GM12801 (cell line): ENCODE measurements around the gene ACP3.

Experiments
- CTCF ChIP-seq: IDR thresholded peaks from one replicate; pipeline ENCODE4 v1.5.1; 2011; ENCODE audit warnings: control low read depth; ENCODE audit not compliant: insufficient read length; ENCODE audit errors: extremely low read depth

The ACP3 gene

DNA sequence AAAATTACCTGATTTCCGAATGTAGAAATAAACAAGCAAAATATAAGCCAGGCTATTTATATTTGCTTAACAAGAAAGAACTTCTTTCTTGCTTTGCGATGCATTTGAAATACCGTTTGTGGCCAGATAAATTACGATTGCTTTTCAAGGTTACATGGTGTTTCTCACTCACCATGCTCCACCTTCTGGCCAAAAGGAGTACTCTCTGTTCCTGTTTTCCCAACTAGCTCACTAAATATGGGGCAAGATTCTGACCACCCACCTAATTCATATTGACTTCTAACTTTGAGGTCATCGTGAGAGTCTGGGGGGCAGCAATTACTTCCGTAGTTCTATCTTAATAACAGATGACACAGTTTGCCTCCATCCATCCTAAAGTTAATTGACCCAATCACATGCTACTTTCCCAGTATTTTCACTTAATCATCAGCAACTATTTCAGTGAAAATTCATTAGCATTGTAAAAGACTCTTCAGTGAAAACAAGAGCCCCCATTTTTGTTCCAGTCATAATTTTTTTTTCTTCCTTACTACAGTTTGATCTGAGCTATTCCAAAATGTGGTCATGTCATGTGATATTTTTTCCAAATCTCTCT is 25.9 kb downstream of the ACP3 start:
- peak; percentile 25 for TF ChIP-seq CTCF

DNA sequence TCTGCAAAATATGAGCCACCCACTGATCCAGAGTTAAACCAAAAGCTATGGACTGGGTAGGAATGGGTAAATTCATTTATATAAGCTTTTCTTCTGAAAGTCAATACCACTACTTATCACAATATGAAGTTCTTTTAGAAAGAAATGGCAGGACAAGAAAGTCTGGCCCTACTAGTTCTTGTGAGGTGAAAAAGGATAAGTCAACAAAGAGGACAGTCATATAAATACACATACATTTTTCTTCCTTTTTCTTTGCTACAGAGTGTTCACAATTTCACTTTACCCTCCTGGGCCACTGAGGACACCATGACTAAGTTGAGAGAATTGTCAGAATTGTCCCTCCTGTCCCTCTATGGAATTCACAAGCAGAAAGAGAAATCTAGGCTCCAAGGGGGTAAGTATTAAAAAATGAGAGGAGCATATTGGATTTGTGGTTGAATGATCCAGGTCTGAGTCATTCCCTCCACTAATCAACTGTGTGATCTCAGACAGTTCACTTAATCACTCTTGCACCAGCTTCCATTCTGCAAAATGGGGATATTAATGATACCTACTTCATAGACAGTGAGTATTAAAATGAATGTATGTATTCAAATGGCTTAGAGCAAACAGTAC is 27.6 kb downstream of the ACP3 start:
- no peak for TF ChIP-seq CTCF

DNA sequence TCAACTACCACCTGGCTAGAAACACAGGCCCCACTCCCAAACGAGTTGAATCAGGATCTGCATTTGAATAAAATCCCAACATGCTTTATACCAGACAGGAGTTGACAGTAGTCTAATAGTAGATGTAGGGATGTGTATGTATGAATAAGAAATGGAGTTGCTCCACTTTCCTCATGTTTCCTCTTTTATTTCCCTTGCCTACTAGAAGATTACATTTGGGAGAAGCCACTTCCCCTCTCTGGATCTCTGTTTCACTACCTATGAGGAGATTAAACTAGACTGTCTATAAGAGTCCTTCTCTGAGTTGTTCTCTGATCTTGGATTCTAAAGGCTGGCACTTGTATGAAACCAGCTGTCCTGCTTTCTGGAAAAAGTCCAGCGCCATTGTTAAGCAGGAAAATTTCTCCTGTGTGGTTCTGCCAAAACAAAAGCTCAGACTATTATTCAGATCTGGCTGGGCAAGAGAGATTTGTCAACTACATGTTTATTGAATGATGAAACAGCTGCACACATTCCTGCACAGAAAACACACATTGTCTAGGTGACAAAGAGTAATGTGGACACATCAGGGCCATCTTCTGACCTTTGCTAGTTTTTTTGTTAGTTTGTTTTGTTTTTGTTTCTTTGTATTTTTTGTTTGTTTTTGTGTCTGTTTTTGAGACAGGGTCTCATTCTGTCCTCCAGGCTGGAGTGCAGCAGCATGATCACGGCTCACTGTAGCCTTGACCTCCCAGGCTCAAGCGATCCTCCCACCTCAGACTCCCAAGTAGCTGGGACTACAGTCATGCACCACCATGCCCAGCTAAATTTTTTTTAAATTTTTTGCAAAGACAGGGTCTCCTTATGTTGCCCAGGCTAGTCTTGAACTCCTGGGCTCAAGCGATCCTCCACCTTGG is 29.9 kb downstream of the ACP3 start:
- TF ChIP-seq CTCF, result no peak

GRCh38 chr3:132347811-132348210 is 30.6 kb downstream of the ACP3 start:
- no peak for TF ChIP-seq CTCF

GRCh38 chr3:132348531-132348930 is 31.3 kb downstream of the ACP3 start:
- TF ChIP-seq CTCF, result no peak

DNA sequence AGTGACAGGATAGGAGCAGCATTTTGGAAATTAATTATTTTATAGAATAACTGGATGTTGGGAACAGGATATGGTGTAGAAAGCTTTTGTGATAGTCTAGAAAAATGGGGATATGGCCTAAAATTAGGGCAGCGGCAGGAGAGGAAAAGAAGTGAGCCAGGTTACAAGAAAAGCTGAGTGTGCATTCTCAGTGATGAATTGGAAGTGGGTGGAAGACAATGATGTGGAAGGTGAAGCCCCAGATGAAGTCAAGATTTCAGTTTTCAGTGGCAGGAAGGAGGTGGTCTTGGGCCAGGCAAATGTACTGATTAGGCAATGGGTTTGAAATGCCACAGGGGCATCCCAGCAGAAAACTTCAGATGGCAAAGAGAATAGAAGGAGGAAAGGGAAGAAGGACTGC is 33.6 kb downstream of the ACP3 start:
- TF ChIP-seq CTCF, result no peak

- TF ChIP-seq CTCF, result no peak
These were observed 34.1 kb downstream of the ACP3 start for GRCh38 chr3:132351222-132351806.
